Fibroblast of lung (primary cell): ENCODE measurements around the gene TTC3. TPM values are rescaled to one million over a fixed set of nuclear protein-coding genes. Genes with fewer than 3 reads are reported as not detected.
"Not testable (repeated sequence)": the region's sequence is repeated elsewhere in the genome, so short reads cannot be mapped to it uniquely, and the experiment has no call there.

Source experiments
- DNase-seq, 2 donors: peaks; one replicate each; pipeline versions ENCODE4 v3.0.0 to v3.0.0-alpha.2; 2010; ENCODE audit warnings: low read depth in 2 of 2
- H2AFZ ChIP-seq: 2 replicates; pipeline ENCODE4 v1.5.1; 2012; ENCODE audit warnings: low read length, control low read depth, inconsistent platforms
- H3K27ac ChIP-seq: 2 replicates; pipeline ENCODE4 v1.5.1; 2011; ENCODE audit warnings: low read length, control low read depth; ENCODE audit not compliant: insufficient read depth
- H3K27me3 ChIP-seq: 2 replicates; pipeline ENCODE4 v1.5.1; 2011; ENCODE audit warnings: mild to moderate bottlenecking, low read length; ENCODE audit not compliant: control insufficient read depth, insufficient read depth
- H3K36me3 ChIP-seq: 2 replicates; pipeline ENCODE4 v1.5.1; 2011; ENCODE audit warnings: low read length; ENCODE audit not compliant: control insufficient read depth, insufficient read depth
- H3K4me1 ChIP-seq: 2 replicates; pipeline ENCODE4 v1.5.1; 2011; ENCODE audit warnings: low read length; ENCODE audit not compliant: control insufficient read depth, insufficient read depth; ENCODE audit errors: extremely low read depth
- H3K4me2 ChIP-seq: 2 replicates; pipeline ENCODE4 v1.5.1; 2011; ENCODE audit warnings: low read length, control low read depth; ENCODE audit not compliant: insufficient read depth; ENCODE audit errors: extremely low read depth
- H3K4me3 ChIP-seq, 4 experiments: fragments of 200-600 bp in 1 of 4; sonication (generic) in 1 of 4; replicated peaks in 1 of 4; 2 replicates each; pipeline ENCODE4 v1.5.1; 2011 to 2016; ENCODE audit warnings: low read length in 4 of 4, low read depth in 3 of 4, mild to moderate bottlenecking in 3 of 4, control low read depth in 2 of 4, inconsistent platforms in 1 of 4, mixed read lengths in 1 of 4; ENCODE audit not compliant: insufficient read depth in 1 of 4; ENCODE audit errors: control extremely low read depth in 1 of 4
- H3K79me2 ChIP-seq: 2 replicates; pipeline ENCODE4 v1.5.1; 2012; ENCODE audit warnings: mild to moderate bottlenecking, low read length, inconsistent platforms; ENCODE audit not compliant: control insufficient read depth, insufficient read depth
- H3K9ac ChIP-seq: 2 replicates; pipeline ENCODE4 v1.5.1; 2011; ENCODE audit warnings: mild to moderate bottlenecking, low read length, control low read depth; ENCODE audit not compliant: insufficient read depth
- H3K9me3 ChIP-seq: 2 replicates; pipeline ENCODE4 v1.5.1; 2012; ENCODE audit warnings: low read depth, low read length; ENCODE audit not compliant: control insufficient read depth, insufficient read depth
- H4K20me1 ChIP-seq: 2 replicates; pipeline ENCODE4 v1.5.1; 2011; ENCODE audit warnings: low read length; ENCODE audit not compliant: control insufficient read depth, insufficient read depth; ENCODE audit errors: extremely low read depth
- EZH2 ChIP-seq: IDR thresholded peaks from 2 replicates; pipeline ENCODE4 v1.5.1; 2012; ENCODE audit warnings: low read length, control low read depth, mild to moderate bottlenecking; ENCODE audit errors: missing control alignments
- polyA plus RNA-seq, 2 donors: library from polyadenylated mRNA; depleted of rRNA in 1 of 2; stranded (reverse) in 1 of 2; unstranded in 1 of 2; fragments of >200 nt; gene quantifications; 2 replicates each; pipeline ENCODE4 v1.2.1, GENCODE V29; 2011 to 2012; ENCODE audit warnings: missing spikeins in 1 of 2
- total RNA-seq: library from RNA; depleted of rRNA; stranded (reverse); fragments of >200 nt; gene quantifications from 2 replicates; pipeline ENCODE4 v1.2.1, GENCODE V29; 2014
- TF ChIP-seq, protein P1 (sequence below), 2 donors: IDR thresholded peaks in 1 of 2; conservative IDR thresholded peaks in 1 of 2; 1 replicate in 1 of 2; 2 replicates in 1 of 2; pipeline ENCODE4 v1.5.1; 2011 to 2012; ENCODE audit warnings: low read length in 2 of 2, control low read depth in 1 of 2, inconsistent platforms in 1 of 2, low read depth in 1 of 2, mild to moderate bottlenecking in 1 of 2

Gene TTC3
- total and polyA plus RNA-seq, 2 donors (not counting 1 experiment from before 2014, with no cell fraction given), result 121 to 224 TPM

DNA sequence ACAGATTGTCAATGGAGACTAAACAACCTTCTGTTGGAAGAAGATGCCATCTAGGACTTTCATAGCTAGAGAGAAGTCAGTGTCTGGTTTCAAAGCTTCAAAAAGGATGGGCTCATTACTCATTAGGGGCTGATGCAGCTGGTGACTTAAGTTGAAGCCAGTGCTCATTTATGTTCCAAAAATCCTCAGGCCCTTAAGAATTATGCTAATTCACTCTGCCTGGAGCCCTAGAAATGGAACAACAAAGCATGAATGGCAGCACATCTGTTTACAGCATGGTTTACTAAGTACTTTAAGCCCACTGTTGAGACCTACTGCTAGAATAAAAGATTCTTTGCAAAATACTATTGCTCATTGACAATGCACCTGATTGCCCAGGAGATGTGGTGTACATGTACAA lies 63.7 kb downstream of the TTC3 start:
- H2AFZ ChIP-seq, result no peak overlapping the region
- H3K36me3 ChIP-seq, result peaks cover 1% of the 10 kb centered on the region
- TF ChIP-seq, protein P1, sequence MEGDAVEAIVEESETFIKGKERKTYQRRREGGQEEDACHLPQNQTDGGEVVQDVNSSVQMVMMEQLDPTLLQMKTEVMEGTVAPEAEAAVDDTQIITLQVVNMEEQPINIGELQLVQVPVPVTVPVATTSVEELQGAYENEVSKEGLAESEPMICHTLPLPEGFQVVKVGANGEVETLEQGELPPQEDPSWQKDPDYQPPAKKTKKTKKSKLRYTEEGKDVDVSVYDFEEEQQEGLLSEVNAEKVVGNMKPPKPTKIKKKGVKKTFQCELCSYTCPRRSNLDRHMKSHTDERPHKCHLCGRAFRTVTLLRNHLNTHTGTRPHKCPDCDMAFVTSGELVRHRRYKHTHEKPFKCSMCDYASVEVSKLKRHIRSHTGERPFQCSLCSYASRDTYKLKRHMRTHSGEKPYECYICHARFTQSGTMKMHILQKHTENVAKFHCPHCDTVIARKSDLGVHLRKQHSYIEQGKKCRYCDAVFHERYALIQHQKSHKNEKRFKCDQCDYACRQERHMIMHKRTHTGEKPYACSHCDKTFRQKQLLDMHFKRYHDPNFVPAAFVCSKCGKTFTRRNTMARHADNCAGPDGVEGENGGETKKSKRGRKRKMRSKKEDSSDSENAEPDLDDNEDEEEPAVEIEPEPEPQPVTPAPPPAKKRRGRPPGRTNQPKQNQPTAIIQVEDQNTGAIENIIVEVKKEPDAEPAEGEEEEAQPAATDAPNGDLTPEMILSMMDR (conservative IDR thresholded peaks at IDR 0.05 in 1 of 2, IDR thresholded peaks at IDR 0.05 in 1 of 2; ENCODE audit: low read depth in 1 of 2, low read length in 2 of 2), result no peak
- TF ChIP-seq EZH2, result no peak

GRCh38 chr21:37139154-37139553 lies 66.1 kb downstream of the TTC3 start:
- peaks cover 1% of the 10 kb centered on the region for H3K36me3 ChIP-seq
- TF ChIP-seq, protein P1 (conservative IDR thresholded peaks at IDR 0.05 in 1 of 2, IDR thresholded peaks at IDR 0.05 in 1 of 2; ENCODE audit: low read depth in 1 of 2, low read length in 2 of 2), result no peak
- no peak for TF ChIP-seq EZH2
- H3K4me1 ChIP-seq, result peaks cover 6% of the 10 kb centered on the region
- peak in 1 of 2 donors; percentile 41 for DNase-seq
- no peak overlapping the region for H3K27ac ChIP-seq
- no peaks in the 10 kb centered on the region for H3K79me2 ChIP-seq
- H3K27me3 ChIP-seq, result no peaks in the 10 kb centered on the region
- no peak overlapping the region for H3K4me2 ChIP-seq
- no peaks in the 10 kb centered on the region for H3K9me3 ChIP-seq
- H4K20me1 ChIP-seq, result no peaks in the 10 kb centered on the region
- H2AFZ ChIP-seq, result no peak overlapping the region
- no peak overlapping the region for H3K4me3 ChIP-seq
- no peak overlapping the region for H3K9ac ChIP-seq

More for the DNA sequence above, 63.7 kb downstream of the TTC3 start:
- H3K27ac ChIP-seq, result no peak overlapping the region
- H3K4me3 ChIP-seq, result no peak overlapping the region
- H3K27me3 ChIP-seq, result no peaks in the 10 kb centered on the region
- no peak for DNase-seq
- H4K20me1 ChIP-seq, result no peaks in the 10 kb centered on the region
- no peak overlapping the region for H3K4me2 ChIP-seq
- H3K9me3 ChIP-seq, result no peaks in the 10 kb centered on the region
- H3K9ac ChIP-seq, result no peak overlapping the region
- peaks cover 6% of the 10 kb centered on the region for H3K4me1 ChIP-seq
- no peaks in the 10 kb centered on the region for H3K79me2 ChIP-seq

GRCh38 chr21:37139902-37140301 lies 66.8 kb downstream of the TTC3 start:
- no peak overlapping the region for H2AFZ ChIP-seq
- H3K4me3 ChIP-seq, result no peak overlapping the region
- H3K4me1 ChIP-seq, result peaks cover 6% of the 10 kb centered on the region
- H3K27ac ChIP-seq, result peak overlapping the region; percentile 16
- H3K36me3 ChIP-seq, result peaks cover 5% of the 10 kb centered on the region
- H3K4me2 ChIP-seq, result no peak overlapping the region
- no peaks in the 10 kb centered on the region for H3K79me2 ChIP-seq
- H4K20me1 ChIP-seq, result no peaks in the 10 kb centered on the region
- no peak overlapping the region for H3K9ac ChIP-seq
- H3K9me3 ChIP-seq, result no peaks in the 10 kb centered on the region
- H3K27me3 ChIP-seq, result no peaks in the 10 kb centered on the region
- TF ChIP-seq, protein P1 (conservative IDR thresholded peaks at IDR 0.05 in 1 of 2, IDR thresholded peaks at IDR 0.05 in 1 of 2; ENCODE audit: low read depth in 1 of 2, low read length in 2 of 2), result no peak
- TF ChIP-seq EZH2, result no peak
- peak; percentile 77 to 89 for DNase-seq

DNA sequence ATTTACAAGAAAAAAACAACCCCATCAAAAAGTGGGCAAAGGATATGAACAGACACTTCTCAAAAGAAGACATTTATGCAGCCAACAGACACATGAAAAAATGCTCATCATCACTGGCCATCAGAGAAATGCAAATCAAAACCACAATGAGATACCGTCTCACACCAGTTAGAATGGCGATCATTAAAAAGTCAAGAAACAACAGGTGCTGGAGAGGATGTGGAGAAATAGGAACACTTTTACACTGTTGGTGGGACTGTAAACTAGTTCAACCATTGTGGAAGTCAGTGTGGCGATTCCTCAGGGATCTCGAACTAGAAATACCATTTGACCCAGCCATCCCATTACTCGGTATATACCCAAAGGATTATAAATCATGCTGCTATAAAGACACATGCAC lies 70.3 kb downstream of the TTC3 start:
- not testable (repeated sequence) for H3K27ac ChIP-seq, H3K9ac ChIP-seq, H2AFZ ChIP-seq, H3K79me2 ChIP-seq, H3K4me1 ChIP-seq, H3K9me3 ChIP-seq, H4K20me1 ChIP-seq, H3K27me3 ChIP-seq, H3K36me3 ChIP-seq, H3K4me3 ChIP-seq, DNase-seq, H3K4me2 ChIP-seq
